MM.1S (cell line): ENCODE data around the gene PCNA.

Experiments
- EZH2 ChIP-seq: fragments of 300-600 bp; sonication (generic); optimal IDR thresholded peaks from 2 replicates; pipeline ENCODE3; 2017; ENCODE audit warnings: low read depth, mild to moderate bottlenecking, antibody characterized with exemption, low read length, mixed read lengths
- EZH2phosphoT487 ChIP-seq: fragments of 300-600 bp; sonication (generic); IDR thresholded peaks from 2 replicates; pipeline ENCODE4 v1.6.1; 2018; ENCODE audit warnings: antibody characterized with exemption, low read length
- TF ChIP-seq, protein P1 (sequence below): fragments of 300-600 bp; sonication (generic); IDR thresholded peaks from 2 replicates; pipeline ENCODE4 v1.5.1; 2016; ENCODE audit warnings: antibody characterized with exemption, low read length, mixed read lengths

GRCh38 chr20:5095931-5096330, 23.8 kb downstream of the PCNA start:
- TF ChIP-seq, protein P1, sequence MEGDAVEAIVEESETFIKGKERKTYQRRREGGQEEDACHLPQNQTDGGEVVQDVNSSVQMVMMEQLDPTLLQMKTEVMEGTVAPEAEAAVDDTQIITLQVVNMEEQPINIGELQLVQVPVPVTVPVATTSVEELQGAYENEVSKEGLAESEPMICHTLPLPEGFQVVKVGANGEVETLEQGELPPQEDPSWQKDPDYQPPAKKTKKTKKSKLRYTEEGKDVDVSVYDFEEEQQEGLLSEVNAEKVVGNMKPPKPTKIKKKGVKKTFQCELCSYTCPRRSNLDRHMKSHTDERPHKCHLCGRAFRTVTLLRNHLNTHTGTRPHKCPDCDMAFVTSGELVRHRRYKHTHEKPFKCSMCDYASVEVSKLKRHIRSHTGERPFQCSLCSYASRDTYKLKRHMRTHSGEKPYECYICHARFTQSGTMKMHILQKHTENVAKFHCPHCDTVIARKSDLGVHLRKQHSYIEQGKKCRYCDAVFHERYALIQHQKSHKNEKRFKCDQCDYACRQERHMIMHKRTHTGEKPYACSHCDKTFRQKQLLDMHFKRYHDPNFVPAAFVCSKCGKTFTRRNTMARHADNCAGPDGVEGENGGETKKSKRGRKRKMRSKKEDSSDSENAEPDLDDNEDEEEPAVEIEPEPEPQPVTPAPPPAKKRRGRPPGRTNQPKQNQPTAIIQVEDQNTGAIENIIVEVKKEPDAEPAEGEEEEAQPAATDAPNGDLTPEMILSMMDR, result no peak
- TF ChIP-seq EZH2 (no peak), EZH2phosphoT487 (no peak)
